ENCODE data around the gene RPL18.

The RPL18 gene

GRCh38 chr19:48575931-48576622 lies 42.9 kb downstream of the RPL18 start:
- DNase-seq, result no peak

DNA sequence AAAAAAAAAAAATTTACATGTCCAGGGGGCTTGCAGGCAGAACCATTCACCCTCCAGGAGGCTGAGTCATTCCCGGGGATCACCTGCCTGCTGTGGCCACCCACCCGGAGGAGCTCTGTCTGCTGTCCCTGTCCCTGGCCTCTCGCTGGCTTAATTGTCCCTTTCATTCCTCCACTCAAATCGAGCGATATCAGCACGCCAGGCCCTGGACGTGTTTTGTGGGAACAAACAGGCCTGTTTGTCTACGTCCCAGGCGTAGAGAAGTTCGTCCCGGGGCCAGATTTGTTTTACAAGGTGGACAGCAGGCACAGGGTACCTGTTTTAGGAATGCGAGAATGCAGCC lies 45.8 kb downstream of the RPL18 start:
- DNase-seq, result no peak

DNA sequence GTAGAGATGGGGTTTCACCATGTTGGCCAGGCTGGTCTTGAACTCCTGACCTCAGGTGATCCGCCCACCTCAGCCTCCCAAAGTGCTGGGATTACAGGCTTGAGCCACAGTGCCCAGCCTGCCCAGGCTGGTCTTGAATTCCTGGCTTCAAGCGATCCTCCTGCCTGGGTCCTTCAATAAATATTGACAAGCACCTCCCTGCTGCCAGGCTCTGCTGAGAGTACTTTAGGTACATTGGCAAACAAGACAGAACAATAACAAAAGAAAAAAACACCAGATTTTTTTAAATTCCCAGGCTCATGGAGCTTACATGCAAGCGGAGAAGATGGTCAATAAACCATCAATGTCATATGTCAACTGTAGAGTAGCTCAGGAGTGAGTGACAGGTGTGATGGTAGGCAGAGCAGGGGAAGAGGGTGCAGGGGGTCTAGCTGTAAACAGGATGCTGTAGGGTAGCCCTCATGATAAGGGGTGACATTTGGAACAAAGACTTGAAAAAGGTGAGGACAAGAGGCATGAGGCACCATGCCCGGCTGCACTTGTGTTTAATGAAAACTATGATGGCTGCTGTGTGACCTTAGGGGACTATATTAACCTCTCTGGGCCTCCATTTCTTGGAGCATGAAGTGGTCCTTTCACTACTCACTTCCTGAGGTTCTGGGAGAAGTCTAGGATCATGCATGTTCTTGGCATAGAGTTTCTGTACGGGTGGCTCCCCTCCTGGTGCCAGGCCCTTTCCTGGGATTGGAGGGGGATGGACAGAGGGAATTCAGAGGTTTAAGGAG lies 47.4 kb downstream of the RPL18 start:
- DNase-seq, result no peak

- DNase-seq, result no peak
These were observed 49.2 kb downstream of the RPL18 start for GRCh38 chr19:48569814-48570213.

DNA sequence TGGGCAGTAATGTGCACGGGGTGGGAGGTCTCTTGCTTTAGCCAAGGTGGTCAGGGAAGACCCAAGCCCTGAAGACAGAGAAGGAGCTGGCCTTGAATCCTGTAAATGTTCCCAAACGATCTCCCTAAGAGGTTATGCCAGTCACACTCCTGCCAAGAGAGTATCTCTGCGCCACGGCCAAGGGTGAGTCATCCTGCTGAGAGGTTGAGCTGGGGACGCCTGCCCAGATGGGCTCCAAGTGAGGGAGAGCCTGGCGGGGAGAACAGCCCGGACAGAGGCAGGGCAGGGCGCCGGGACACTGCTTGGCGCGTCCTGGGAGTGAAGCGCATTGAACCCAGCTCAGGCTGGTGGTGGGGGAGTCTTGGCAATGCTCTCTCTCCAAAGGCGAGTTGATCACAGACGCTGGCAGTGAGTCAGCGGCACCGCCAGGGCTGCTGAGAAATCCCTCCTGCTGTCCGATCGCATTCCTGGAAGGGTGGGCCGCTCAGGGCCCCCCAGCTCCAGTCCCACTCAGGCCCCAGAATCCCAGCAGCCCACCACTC lies 50.6 kb downstream of the RPL18 start:
- no peak for DNase-seq
